GM12873 (cell line): ENCODE measurements around the gene SLC5A2.

Source experiments
- TF ChIP-seq, protein P1 (sequence below): IDR thresholded peaks from 2 replicates; pipeline ENCODE4 v1.5.1; 2012; ENCODE audit warnings: low read depth, mild to moderate bottlenecking, moderate library complexity, low read length, control low read depth; ENCODE audit not compliant: insufficient read depth; ENCODE audit errors: missing control alignments

SLC5A2 gene

DNA sequence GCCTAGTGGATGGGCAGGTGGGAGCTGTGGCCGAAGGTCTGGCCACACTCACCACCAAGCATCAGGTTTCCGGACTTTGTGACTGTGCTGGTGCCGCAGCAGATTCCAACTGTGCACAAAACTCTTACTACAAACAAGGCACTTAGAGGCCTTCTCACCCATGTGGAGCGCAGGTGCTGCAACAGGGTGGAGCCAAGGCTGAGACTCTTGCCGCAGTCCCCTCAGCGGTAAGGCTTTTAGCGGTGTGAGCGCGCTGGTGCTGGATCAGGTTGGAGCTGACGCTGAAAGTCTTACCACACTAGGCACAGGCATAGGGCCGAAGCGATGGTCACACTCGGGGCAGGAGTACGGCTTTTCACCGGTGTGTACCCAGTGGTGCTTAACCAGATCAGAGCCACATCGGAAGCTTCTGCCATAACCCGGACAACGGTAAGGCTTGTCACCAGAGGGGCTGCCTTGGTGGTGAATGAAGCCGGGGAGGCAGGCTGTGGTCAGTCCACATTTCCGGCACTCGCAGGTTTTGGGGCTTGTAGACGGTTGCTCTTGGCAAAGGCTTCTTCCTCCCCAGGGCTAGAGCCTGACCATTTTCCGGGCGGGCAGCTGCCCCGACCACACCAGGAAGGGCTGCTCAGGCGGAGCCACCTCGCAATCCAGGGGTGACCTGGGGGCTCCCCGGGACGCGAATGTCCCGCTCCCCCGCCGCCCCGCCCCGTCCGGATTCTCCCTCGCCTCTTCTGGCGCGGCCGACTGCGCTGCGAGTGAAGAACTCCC lies 24.7 kb upstream of the SLC5A2 start:
- TF ChIP-seq, protein P1, sequence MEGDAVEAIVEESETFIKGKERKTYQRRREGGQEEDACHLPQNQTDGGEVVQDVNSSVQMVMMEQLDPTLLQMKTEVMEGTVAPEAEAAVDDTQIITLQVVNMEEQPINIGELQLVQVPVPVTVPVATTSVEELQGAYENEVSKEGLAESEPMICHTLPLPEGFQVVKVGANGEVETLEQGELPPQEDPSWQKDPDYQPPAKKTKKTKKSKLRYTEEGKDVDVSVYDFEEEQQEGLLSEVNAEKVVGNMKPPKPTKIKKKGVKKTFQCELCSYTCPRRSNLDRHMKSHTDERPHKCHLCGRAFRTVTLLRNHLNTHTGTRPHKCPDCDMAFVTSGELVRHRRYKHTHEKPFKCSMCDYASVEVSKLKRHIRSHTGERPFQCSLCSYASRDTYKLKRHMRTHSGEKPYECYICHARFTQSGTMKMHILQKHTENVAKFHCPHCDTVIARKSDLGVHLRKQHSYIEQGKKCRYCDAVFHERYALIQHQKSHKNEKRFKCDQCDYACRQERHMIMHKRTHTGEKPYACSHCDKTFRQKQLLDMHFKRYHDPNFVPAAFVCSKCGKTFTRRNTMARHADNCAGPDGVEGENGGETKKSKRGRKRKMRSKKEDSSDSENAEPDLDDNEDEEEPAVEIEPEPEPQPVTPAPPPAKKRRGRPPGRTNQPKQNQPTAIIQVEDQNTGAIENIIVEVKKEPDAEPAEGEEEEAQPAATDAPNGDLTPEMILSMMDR = peak; percentile 42

DNA sequence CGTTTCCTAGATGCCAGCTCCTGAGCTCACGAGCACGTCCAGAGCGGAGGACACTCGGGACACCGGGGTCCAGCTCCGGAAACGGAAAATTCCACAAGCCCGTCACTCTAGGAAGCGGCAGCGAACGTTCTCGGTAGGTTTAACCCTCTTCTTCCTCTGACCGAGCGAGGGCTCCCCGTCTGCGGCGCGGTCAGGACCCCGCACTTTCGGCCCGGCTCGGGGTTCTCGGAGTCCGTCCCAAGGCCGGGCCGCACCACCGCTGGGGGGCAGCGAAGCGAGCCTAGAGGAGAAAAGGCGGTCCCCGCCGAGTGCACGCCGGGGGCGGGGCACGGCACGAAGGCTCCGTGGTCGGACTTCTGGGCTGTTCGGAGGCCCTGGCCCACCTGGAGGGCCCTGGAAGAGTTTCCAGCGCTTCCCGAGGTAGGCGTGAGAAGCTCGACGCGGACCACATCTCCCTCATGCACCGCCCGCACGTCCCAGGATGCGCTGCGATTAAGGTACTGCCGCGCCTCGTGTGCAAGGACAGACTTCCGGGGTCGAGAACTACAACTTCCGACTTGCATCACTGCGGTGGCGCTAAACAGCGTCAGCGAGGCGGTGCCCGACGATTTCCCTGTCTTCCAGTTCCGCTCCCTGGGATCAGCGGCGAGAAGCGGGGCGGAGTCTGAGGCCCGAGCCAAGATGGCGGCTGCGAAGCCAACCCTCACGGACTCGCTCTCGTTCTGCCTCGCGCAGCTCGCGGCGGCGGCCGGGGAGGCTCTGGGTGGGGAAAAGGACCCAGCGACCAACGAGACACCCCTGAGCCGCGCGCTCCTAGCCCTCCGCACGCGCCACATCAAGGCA lies 23.9 kb upstream of the SLC5A2 start, which contains the start of gene ARMC5:
Gene ARMC5, plus strand, starts transcription at position 658 of the 843 bp plus-strand sequence. Its CDS starts 24 bp downstream, at position 682.
- TF ChIP-seq, protein P1 = peak; percentile 63

DNA sequence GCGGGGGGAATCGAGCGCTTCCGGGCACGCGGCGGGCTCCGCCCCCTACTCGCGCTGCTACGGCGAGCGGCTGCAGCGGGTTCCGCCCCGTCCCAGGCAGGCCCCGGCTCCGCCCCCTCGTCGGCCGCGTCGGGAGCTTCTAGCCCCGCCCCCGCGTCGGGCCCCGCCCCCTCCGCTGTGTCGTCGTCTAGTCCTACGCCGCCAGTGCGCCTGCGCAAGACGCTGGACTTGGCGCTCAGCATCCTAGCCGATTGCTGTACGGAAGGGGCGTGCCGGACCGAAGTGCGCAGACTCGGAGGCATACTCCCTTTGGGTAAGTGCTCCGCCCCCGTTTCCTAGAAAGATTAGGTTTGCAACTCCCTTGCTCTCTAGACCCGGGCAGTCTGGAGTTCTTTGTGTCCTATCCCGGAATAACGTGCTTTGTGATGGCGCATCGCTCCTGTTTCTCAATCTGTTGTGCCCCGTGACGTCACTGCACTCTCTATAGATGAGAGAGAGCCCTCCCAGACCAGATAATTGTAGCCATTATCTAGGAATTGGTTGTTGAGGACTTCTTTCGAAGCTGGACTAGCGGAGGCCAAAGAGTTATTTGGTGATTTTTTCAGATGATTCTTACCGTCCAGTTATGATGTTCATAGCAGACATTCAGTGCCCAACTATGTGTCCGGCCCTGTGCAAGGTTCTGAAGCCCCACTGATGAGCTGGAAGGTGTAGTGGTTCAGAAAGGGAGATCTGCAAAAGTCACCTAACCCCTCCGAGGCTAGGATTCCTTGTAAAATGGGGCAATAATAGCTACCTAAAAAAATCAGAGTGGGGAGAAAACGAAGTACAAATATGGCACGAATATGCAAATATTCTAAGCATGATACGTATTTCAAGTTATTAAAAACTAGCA lies 23.0 kb upstream of the SLC5A2 start:
- TF ChIP-seq, protein P1 = no peak

DNA sequence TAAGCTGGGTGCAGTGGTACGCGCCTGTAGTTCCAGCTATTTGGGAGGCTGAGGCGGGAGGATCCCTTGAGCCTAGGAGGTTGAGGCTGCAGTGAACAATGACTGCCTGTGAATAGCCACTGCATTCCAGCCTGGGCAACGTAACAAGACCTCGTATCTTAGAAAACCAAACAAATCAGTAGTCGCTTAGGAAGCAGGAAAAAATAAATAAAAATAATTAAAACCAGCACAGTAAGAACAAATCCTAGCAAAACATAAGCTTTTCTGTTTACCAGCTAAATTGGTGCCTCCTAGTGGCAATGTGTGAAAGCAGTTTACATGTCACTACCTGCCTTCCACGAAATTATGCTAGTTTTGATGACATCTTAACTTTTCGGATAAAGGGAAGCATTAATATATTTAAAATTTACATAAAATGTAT lies 22.3 kb upstream of the SLC5A2 start:
- TF ChIP-seq, protein P1 = peak; percentile 67

DNA sequence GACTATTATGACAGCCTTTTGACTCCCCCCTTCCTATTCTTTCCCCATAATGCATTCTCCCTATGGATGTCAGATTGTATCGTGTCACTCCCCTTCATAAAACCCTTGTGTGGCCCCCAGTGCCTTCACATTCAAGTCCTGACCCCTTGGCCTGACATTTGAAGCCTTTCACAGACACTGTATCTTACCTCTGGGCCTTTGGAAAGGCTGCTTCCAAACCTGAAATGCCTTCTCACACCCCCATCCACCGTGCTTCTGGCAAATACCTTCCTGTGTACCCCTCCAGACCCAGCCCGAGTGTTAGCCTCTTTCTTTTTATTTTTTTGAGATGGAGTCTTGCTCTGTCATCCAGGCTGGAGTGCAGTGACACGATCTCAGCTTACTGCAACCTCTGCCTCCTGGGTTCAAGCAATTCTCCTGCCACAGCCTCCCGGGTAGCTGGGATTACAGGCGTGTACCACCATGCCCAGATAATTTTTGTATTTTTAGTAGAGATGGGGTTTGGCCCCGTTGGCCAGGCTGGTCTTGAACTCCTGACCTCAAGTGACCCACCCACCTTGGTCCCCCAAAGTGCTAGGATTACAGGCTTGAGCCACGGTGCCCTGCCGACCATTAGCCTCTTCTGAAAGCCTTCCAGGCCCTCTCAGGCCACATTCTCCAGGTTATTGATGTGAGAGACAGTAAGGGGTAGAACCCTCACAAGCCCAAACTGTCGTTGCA lies 21.6 kb upstream of the SLC5A2 start:
- TF ChIP-seq, protein P1 = no peak

DNA sequence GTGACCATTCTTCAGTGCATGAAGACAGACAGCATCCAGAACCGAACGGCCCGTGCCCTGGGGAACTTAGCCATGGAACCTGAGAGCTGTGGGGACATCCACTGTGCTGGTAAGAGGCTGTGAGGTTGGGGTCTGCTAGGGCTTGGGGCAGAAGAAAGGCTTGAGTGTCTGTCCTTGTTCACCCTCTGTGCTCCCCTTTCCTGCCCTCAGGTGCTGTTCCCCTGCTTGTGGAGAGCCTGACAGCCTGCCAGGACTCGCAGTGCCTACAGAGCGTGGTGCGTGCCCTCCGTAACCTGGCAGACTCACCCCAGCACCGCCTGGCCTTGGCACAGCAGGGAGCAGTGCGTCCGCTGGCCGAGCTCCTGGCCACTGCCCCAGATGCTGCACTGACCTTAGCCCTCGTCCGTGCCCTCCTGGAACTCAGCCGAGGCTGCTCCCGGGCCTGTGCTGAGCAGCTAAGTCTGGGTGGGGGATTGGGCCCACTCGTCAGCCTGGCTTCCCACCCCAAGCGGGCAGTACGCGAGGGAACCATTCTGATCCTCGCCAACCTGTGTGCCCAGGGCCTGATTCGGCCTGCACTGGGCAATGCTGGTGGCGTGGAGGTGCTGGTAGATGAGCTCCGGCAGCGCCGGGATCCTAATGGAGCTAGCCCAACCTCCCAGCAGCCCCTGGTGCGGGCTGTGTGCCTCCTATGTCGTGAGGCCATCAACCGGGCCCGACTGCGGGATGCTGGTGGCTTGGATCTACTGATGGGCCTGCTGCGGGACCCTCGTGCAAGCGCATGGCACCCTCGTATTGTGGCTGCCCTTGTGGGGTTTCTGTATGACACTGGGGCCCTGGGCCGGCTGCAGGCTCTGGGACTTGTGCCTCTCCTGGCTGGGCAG lies 20.8 kb upstream of the SLC5A2 start:
- TF ChIP-seq, protein P1 = no peak
